GM21825 (cell line): ENCODE data around the gene SULT1E1.

ENCODE experiments used
- ATAC-seq: cut with Tn5 transposase; IDR thresholded peaks from one replicate; pipeline ENCODE4 v1.9.1; 2021; ENCODE audit warnings: mild to moderate bottlenecking, moderate library complexity; ENCODE audit not compliant: unreplicated experiment

The SULT1E1 gene

GRCh38 chr4:69860052-69860451, at the start of gene SULT1E1:
Gene SULT1E1 (minus strand): TSS chr4:69860145. CDS start chr4:69857644, 2,501 bp downstream.
- ATAC-seq, result no peak

DNA sequence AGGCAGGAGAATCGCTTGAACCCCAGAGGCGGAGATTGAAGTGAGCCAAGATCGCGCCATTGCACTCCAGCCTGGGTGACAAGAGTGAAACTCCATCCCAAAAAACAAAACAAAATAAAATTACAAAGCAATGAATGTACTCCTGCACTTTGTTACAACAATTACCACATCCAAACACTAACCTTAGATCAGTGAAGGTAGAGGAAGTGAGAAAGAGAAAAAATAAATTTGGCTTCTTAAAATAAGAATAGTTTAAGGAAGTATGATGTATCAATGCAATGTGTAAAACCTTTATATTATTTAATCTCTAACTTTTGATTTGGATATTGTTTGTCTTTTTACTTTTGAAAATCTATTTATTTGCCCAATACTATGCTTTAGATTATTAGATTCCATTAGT, 49.2 kb upstream of the SULT1E1 start:
- no peak for ATAC-seq

DNA sequence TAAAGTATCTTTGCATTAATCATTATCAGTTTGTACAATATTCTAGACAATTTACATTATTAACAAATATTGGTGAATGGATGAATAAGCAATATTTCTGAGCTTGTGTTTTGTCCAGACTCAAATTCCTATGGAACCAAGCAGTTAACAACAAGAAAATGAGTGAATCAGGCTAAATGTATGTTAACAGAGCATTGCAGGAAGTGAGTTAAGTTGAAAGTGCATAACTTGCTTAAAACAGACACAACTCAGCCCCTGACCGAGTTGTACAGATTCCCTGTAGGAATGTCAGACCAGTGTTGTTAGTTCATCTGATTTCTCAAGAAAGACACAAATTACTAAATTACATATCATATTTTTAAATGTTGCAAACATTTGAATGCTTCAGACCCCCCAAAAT, 47.2 kb upstream of the SULT1E1 start:
- ATAC-seq, result no peak

GRCh38 chr4:69896530-69897116, 36.7 kb upstream of the SULT1E1 start:
- ATAC-seq, result no peak

DNA sequence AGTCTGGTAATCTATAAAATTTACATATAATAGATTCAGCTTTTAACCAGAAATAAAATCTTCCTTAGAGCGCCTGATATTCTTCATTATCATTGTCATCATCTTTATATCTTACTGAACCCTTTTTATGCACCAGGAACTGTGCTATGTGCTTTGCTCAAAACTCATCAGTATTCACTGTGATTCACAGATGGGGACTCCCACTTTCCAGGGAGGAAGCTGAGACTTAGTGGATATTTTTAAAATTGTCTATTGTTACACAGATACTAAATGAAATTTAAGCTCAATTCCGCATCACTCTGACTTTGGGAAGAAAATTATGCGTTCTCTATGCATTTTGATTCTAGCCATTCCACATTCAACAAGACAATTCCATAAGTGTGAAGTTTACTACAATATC, 34.8 kb upstream of the SULT1E1 start:
- no peak for ATAC-seq

GRCh38 chr4:69894186-69894585, 34.2 kb upstream of the SULT1E1 start:
- no peak for ATAC-seq

DNA sequence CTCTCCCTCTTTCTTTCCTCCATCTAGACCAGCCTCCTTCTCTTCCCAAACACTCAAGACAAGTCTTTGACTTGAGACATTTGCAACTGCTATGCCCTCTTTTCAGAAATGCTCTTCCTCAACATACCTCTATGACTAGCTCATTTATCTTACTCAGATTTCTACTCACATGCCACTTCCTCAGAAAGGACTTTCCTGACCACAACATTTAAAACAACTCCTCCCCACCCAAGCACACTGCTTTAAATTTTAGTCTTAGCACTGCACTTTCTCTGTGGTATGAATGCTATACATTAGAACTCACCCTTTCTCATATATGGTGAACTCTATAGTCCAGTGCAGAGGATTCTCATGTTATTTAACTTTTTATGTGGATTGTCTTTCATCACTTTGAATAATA, 28.4 kb upstream of the SULT1E1 start:
- ATAC-seq, result no peak

GRCh38 chr4:69882150-69882549, 22.2 kb upstream of the SULT1E1 start:
- ATAC-seq, result no peak

GRCh38 chr4:69881173-69881773, 21.3 kb upstream of the SULT1E1 start:
- ATAC-seq, result peak; percentile 89

GRCh38 chr4:69878250-69878649, 18.3 kb upstream of the SULT1E1 start:
- ATAC-seq, result no peak

DNA sequence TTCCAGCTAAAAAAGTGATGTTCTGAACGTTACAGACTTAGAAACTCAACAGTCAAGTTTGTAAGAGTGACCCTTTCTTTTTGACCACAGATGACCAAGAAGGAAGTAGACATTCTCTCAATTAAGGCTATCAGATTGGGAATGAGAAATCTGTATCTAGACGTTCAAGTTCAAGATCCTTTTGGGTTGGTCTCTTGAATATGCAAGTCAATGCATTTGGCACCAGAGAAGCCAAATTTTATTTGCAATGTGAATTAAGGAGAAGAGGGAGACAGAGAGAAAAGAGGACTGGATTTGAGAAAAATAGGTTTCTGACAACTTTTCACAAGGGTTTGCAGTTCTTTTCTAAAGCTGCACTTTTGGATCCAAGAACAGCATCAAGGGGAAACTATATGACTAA, 17.5 kb upstream of the SULT1E1 start:
- ATAC-seq, result no peak

GRCh38 chr4:69876071-69876470, 16.1 kb upstream of the SULT1E1 start:
- ATAC-seq, result no peak

DNA sequence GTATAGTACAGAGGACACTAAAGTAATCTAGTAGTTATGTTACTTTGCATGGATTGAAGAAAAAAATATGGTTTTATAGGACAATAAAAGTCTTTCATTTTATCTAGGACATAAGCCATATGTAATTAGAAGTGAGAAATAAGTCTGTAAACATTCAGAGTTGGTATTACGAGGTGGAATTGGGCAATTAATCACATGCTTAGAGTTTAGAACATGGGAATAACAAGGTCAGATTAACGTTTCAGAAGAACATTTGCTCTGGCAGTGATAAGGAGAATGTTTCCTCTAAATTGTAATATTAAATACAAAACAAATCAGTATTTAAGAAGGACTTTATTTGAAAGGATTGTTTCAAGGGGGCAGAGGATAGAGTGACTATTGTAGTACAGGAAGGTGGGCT, 15.6 kb upstream of the SULT1E1 start:
- ATAC-seq, result no peak

GRCh38 chr4:69874507-69874906, 14.6 kb upstream of the SULT1E1 start:
- no peak for ATAC-seq

DNA sequence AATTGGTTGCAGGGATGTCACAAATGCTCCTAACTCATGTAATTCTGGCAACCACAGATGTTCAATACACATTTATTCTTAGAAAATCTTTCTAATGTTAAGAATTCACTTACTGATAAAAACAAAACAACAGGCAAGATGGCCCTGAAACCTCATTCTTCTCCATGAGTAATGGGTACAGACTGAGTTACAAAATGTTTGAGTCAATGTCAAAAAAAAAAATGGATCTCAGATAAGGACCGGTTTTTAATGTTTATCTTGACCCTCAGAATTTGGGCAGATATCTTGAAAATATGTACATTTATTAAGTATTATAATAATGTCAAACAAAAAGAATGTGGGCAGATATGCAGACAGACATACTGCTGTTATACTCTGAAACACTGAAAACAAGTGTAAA, 1.8 kb upstream of the SULT1E1 start:
- no peak for ATAC-seq

DNA sequence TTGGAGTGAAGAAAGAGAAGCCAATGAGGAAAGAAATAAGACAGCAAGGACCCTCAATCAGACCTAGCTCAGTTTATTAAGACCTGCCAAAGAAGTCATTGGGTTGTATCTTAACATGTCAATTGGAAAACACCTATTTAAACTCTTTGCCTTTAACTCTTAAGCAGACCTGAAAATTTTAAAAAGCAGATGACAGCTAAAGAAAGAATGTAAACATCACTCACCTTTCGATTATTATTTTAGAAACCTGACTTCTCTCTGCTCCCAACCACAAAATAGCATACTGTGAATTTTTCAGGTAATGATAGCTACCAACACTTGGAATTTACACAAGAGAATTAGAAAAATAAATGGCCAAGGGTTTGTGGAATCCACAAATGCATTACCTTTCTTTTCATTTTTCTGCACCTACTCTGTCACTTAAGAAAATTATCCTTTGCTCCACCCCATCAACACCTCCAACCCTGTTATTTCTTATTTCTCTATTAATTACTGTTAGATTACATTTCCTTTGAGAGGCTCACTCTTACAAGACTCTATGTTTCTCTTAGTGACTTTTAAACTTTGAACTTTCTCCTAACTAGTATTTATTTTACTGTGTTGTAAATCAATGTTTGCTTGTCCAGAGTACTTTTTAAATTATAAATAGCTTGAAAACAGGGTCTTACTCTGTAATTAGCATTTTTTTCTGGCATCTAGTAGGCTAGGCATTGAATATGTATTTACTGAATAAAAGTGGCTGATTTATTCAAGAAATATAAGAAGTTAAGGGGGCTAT, 765 bp upstream of the SULT1E1 start:
- ATAC-seq, result no peak

GRCh38 chr4:69859140-69859685, 732 bp downstream of the SULT1E1 start:
- no peak for ATAC-seq

DNA sequence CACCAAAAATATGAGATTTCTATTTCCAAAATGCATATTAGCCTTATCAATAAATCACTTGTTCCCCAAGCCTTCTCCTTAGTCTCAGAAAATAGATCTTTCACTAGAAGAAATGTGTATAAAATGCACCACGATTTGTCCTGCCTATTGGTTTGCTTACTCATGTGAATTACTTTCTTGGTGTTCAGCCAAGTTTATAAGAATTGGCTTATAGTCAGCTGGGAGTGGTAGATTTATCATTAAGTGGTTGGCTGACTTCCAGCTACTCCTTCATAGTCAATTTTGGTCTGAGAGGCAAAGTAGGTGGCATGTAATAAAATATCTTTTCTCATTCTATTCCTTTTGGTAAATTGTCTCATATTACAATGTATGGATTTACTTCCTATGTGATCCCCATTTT, 1.3 kb downstream of the SULT1E1 start:
- ATAC-seq, result no peak

DNA sequence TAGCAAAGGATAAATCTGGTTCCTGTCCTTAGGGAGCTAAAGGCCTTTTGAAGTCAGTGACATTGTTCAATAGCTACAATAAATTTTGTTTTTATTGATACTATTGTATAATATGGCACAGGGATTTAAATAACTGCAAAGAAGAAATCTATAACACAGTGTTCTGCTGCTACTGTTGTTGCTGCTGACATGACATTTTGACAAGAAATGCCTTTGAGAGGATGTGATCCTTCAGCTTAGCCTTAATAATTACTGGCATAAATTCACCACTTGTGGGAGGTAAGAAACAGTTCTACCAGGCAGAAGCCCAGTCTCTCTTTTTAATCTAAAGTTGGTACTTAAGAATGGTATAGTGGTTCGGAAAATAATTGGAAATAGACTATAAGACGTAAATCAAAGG, 4.1 kb downstream of the SULT1E1 start:
- ATAC-seq, result no peak

GRCh38 chr4:69849969-69850368, 10.0 kb downstream of the SULT1E1 start:
- ATAC-seq, result peak; percentile 77

DNA sequence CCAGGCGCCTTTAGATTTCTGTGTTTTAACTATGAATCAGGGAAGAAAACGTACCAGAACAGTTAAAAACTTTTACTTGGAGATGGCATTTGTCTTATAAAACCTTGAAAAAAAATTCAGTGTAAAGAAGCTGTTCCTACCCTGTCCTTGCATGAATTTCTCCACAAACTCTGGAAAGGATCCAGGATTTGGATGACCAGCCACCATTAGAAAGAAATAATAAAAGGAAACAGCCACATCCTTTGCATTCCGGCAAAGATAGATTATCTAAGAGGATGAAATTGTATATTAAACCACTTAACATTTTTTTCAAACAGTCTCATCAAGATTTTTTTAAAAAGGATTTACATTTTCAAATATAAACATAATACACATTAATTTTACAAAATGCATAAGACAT, 10.6 kb downstream of the SULT1E1 start:
- no peak for ATAC-seq

DNA sequence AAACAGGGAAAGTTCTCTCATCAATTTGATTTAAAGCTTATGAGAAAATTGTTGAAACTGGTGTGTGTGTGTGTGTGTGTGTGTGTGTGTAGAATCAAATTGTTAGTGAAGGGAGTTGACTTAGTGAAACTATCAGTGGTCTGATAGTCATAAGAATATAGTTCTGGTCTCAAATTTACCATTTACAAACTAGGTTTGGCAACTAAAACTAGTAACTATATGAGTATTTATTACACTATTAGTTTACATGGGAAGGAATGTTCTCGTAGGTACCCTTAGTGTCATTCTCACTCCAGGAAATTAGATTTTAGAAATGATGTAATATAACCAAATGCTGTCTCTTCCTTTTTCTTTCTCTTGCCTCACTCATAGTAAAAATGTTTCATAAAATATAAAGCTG, 11.9 kb downstream of the SULT1E1 start:
- no peak for ATAC-seq
